Dermis blood vessel endothelial cell (primary cell): Measurements from ENCODE around the gene SLC6A1. TPM values are rescaled to one million over a fixed set of nuclear protein-coding genes. Genes with fewer than 3 reads are reported as not detected.
"Not testable (repeated sequence)": the region's sequence is repeated elsewhere in the genome, so short reads cannot be mapped to it uniquely, and the experiment has no call there.

ENCODE experiments used
- DNase-seq: peaks from one replicate; pipeline ENCODE4 v3.0.0; 2010
- total RNA-seq: library from RNA; depleted of rRNA; stranded (reverse); fragments of >200 nt; gene quantifications from 2 replicates; pipeline ENCODE4 v1.2.3, GENCODE V29; 2014

Gene SLC6A1
- total RNA-seq, 1 donor from 2014 or later: not detected

- no peak for DNase-seq
Observed at GRCh38 chr3:11022115-11022514, 29.6 kb downstream of the SLC6A1 start.

DNA sequence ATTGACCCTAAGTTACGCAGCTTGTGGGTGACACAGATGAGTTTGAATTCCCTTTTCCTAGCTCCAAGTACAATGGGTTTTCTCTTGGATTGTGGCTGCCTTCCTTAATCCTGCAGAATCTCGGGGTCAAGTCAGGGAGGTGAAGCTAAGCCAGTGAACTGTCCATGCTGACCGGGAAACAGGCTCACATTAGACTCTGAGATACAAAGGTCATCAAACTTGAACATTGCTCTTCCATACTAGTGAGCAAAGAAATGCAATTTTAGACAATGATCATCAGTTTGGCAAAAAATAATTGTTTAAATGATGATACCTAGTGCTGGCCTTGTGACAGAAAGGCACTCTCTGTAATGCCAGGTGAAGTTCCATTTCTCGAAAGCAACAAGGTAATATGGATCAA lies 31.6 kb downstream of the SLC6A1 start:
- no peak for DNase-seq

GRCh38 chr3:11029948-11030347 lies 37.4 kb downstream of the SLC6A1 start:
- DNase-seq: no peak

DNA sequence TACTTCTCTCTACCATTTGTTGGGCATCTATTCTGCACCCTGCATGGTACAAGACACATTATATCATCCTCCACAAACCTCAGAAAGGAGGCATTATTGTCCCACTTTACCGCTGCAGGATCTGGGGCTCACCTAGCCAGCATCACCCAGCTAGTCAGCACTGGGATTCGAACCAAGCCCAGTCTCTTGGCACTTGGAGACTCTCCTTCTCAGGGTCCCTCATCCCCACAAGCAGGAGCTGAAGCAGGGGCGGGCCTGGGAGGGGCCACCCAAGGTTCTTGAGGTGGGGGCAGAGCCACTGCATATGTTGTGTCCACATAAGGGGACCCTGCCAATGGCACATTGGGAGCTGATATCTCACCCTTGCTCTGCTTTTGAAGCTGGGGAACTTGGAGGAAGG lies 41.3 kb downstream of the SLC6A1 start:
- DNase-seq: no peak

DNA sequence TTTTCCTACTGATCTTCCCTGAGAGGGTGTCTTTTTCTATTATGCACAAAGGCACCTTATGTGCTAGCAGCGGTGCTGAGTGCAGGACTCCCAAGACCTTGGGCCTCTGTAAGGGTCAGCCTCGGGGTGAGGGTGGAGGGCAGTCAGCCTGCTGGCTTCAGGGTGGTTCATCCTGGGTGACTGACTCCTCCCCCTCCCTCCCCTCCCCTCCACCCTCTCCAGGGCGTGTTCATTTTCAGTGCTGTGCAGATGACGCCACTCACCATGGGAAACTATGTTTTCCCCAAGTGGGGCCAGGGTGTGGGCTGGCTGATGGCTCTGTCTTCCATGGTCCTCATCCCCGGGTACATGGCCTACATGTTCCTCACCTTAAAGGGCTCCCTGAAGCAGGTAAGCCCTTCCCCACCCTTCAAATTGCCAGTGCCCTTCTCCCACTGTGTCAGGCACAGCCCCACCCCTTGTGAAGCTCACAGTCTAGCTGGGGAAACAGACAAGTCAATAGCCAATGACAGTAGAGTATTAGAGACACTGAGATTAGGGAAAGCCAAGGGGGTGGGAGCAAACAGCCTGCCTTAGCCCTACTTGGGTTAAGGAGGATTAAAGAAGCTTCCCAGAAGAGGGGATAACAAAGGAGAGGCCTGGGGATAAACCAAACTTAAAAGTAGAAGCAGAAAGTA lies 41.9 kb downstream of the SLC6A1 start:
- DNase-seq: no peak

DNA sequence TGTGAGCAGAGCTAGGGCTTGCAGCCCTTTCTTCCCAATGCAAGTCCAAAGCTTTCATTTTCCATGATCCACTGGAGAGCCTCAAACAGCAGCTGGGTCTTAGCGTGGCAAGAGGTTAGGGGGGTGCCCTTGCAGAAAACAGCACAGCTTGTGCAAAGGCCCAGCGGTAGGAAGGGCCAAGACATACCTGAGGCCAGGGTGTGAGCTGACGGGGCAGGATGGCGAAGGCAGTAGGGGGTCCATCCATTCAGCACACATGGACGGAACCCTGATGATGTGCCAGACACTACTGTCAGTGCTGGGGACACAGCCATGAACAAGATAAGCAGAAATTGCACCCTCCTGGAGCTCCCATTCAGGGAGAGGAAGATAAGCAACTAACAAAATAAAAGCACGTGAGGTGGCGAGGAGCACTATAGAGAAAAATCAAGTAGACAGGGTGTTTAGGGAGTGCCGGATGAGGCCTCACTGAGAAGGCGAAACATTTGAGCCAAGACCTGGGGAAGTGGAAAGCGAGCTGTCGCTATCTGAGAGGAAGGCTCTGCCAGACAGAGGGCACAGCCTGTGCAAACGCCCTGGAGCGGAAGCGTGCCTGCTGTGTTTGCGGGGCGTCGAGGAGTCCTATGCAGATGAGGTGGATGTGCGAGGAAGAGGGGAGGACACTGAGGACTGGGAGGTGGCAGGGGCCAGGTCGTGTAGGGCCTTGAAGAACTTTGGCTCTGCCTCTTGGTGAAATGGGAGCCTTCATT lies 43.4 kb downstream of the SLC6A1 start:
- no peak for DNase-seq

GRCh38 chr3:11037241-11037873 lies 44.8 kb downstream of the SLC6A1 start:
- DNase-seq: peak; percentile 28

DNA sequence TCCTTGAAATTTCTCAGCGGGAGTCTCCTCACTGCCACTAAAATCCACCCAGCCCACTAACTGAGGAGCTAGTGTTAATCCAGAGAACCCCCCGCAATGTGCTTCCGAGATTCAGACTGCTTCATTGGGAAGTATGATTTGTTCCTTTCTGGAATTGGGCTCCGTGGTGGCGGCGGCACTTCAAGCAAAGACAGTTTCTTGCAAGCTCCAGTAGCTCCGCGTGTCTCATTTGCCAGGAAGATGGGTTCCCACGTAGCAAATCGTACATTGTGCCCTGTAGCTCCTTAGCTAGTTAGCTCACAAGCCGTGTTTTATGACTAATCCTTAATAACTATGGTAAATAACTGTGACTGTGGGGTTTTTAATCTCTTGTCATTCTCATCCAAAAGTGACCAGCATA lies 45.4 kb downstream of the SLC6A1 start:
- no peak for DNase-seq

- DNase-seq: no peak
Observed at GRCh38 chr3:11045536-11045935, 53.0 kb downstream of the SLC6A1 start.

GRCh38 chr3:11047500-11047899 lies 55.0 kb downstream of the SLC6A1 start:
- DNase-seq: no peak

GRCh38 chr3:11050666-11051323 lies 58.2 kb downstream of the SLC6A1 start:
- DNase-seq: no peak

DNA sequence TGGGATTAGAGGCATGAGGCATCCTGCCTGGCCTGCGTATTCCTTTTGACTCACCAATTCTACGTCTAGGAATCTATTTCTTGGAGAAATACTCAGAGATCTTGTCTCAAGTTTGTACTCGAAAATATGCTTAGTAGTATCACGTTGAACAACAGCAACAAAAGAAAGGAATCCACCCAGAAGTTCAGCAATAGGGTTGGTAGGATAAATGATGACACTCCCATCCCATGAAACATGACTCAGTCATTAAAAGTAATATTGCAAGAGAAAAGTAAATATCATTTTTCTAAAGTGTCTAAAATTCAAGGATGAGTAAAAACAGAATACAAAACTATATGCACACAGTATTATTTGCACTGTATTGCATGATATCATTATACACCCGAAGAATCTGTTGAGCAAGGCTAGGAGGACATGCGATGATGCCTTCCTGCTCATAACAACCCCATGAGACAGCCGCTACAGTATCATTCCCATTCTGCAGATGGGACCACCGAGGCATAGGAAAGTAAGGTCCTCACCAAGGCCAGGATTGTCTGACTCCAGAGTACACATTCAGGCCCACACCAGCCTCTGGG lies 61.5 kb downstream of the SLC6A1 start:
- no peak for DNase-seq

DNA sequence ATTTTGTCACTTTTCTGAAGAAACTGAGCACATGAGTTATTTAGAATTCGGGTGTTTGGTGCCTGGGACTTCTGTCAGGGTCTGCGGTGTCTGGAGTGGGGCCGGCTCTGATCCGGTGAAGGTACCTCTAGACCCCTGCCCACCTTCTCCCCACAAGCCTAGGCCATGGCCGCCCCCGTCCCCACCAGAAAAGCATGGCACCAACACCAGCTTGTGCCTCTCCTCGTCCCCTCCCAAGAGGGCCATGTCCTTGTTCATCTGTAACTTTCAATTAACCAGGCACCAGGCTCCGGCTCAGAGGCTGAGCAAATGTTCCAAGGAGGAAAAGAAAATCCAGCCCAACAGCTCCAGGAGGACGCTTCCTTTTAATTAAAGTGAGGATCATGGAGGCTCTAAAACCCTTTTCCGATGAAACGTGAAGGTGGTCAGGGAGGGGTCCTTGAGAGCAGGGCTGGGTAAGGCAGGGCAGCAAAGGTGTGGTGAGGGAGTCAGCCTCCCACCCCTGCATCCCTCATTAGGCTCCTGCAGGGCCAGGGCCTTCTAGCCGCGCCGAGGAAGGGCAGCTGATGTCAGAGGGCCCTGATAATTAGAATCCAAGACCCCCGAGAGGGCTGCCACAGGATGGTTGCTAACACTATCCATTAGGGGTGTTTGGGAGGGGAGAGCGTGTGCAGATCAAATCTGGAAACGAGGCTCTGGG lies 62.3 kb downstream of the SLC6A1 start:
- DNase-seq: no peak

- no peak for DNase-seq
Observed at GRCh38 chr3:11055496-11055895, 62.9 kb downstream of the SLC6A1 start.

DNA sequence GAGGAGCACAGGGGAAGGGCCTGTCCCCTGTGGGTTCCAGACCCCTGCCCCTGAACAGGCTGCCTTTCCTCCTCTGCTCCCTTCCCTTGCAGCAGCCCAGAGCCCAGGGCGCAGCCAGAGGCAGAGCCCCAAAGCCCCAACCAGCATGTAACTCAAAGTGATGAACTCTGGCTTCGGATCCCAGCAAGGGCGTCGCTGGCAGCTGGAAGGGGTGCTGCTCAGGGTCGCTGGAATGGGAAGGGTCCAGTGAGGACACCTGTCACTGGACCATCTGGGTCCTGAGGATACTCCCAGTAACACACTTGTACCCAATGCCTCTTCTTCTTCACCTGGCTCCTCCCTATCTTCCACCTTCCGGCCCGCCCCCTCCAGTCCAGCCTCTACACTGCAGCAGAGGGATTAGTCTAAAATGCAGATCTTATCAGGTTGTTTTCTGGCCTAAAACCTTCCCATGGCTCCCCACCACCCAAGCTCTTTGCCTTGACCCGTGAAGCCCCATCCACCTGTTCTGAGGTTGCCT lies 64.0 kb downstream of the SLC6A1 start:
- DNase-seq: no peak

DNA sequence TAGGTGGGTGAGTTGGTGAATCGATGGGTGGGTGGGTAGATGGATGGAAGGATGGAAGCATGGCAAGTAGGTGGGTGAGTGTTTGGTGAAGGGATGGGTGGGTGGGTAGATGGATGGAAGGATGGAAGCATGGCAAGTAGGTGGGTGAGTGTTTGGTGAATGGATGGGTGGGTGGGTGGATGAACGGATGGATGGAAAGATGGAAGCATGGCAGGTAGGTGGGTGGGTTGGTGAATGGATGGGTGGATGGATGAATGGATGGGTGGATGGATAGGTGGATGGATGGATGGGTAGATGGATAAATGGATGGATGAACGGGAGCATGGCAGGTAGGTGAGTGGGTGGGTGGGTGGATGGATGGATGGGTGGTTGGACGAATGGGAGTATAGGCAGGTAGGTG lies 65.1 kb downstream of the SLC6A1 start:
- DNase-seq: no peak

DNA sequence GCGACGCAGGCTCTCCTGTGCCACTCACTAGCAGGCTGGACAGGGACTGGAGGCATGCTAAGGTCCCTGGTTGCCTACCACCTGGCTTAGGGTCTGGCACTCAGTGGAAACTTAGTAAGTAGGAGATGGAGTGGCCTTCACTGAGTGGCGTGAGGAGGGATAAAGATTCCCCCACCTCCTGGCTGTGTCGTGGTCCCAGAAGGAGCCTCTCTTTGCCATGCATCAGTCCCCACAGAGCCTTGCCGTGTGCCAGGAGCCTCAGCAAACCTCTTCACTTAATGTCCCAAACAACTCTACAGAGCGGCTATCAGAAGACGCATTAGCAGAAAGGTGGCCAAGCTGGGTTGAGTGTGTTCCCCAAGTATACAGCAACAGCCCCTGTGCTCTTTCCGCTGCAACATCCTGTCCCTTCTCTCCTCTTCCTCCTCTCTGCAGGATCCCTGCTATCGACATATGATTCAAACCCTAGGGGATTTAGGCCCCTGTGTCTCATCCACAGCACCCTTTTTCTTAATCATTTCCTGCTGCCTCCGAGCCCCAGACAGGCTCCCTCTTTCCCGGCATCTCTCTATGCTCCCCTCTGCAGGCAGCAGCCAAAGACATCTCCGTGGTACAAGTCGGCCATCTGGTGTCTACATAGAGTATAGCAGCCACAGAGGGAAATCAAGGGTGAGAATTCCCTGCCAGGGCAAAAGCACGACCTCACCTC lies 66.7 kb downstream of the SLC6A1 start:
- DNase-seq: peak; percentile 77

DNA sequence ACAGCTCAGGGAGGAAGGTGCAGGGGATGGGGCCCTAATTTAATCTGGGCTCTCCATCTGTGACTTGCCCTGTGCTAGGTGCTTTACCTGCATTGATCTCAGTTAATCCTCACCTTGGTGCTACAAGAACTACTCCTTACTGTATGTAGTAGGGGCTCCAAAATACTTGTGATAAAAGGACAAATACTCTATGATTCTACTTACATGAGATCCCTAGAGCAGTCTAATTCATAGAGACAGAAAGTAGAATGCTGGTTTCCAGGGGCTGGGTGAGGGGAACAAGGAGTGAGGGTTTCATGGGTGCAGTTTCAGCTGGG lies 67.2 kb downstream of the SLC6A1 start:
- no peak for DNase-seq

DNA sequence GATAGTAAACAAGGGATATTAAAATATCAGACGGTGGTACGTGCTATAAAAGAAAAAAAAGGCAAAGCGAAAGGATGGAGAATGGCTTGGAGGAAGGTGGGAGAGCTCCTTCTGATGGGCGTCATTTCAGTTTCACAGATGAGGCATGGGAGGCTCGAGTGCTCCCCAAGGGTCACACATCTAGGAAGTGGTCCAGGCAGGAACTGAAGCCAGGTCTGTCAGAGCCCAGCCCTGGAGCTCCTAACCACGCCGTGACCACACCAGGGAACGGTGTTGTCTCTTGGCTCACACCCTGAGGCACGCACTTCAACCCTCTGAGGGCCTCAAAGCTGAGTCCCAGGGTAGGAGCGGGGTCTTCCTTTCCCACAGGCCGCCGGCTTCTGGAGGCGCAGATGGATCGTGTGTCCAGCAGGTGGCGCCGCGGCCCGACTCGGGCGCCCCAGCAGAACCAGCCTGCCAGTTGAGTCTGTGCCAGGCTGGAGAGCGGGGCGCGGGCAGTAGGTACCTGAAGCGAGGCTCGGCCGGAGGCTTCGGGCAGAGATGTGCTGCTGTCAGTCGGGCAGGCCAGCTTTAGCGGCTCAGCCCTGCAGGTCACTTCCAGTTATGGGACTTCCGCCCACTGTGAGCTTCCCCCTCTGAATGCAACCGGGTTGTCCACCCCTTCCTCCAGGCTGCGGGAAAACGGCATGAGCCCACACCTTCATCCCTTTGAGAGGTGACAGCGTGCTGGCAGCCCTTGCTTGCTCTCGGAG lies 68.1 kb downstream of the SLC6A1 start:
- peak; percentile 79 for DNase-seq

- not testable (repeated sequence) for DNase-seq
Observed at GRCh38 chr3:11061268-11061871, 68.8 kb downstream of the SLC6A1 start.
